DMS114 treated with DMSO at 0.1 percent for 48 hours (cell line): ENCODE data around the gene FLRT1.

ENCODE experiments used
- DNase-seq: peaks from one replicate; lab custom pipeline; 2025; ENCODE audit not compliant: unreplicated experiment; lab: John Stamatoyannopoulos, UW

Gene FLRT1

DNA sequence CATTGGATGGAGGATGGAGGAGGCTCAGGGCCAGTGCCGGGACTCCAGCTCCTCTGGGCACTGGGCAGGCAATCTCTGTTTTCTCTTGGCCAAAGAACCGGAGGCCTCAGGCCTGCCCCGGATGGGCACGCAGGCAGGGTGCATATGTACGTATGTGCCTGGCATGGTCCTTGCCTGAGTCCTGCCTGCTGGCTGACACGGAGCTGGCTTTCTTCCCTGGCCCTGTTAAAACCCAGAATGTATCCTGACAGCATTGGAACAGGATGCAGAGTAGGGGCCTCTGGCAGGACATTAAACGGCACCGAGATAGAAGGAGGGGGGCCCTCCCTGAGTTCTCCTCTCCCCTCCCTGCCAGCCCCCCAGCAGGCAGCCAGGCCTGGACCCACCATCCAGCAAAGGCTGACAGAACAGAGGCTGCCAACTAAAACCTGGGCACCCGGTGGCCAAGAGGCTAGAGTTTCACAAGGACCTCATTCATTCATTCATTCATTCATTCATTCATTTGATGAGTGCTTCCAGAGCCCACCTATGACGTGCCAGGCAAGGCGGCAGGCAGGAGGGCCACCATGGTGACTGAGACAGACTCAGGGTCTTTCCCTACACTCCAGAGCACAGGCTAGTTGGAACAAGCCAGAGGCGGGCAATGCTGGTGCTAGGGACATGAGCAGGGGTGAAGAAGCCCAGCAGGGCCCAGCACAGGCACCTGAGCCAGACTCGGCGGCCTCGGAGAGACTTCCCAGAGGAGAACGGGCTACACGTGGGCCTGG is 28.8 kb downstream of the FLRT1 start:
- no peak for DNase-seq

DNA sequence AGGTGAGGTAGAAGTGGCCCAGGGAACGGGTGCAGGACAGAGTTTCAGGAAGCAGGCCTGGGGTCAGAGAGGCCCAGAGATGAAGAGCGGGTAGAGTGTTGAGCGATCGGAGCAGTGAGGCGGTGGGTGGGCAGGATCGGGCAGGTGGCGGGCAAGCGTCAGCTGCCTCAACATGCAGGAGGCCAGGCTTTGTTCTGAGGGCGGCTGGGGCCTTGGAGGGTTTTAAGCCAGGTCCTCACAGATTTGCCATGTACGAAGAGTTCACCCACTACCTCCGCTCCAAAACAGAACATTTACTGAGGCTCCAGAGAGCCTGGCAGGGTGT is 29.4 kb downstream of the FLRT1 start:
- DNase-seq: no peak

DNA sequence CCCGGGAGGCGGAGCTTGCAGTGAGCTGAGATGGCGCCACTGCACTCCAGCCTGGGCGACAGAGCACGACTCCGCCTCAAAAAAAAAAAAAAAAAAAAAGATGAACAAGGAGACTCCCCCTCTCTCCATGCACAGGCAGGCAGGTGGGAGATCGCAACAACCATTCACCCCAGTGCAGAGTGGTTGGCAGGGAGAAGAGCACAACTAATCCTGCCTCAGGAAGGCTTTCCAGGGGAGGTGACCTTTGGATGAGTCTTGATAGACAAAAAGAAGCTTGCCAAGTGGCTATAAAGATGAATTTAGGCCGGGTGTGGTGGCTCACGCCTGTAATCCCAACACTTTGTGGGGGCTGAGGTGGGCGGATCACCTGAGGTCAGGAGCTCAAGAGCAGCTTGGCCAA is 30.0 kb downstream of the FLRT1 start:
- DNase-seq: no peak

DNA sequence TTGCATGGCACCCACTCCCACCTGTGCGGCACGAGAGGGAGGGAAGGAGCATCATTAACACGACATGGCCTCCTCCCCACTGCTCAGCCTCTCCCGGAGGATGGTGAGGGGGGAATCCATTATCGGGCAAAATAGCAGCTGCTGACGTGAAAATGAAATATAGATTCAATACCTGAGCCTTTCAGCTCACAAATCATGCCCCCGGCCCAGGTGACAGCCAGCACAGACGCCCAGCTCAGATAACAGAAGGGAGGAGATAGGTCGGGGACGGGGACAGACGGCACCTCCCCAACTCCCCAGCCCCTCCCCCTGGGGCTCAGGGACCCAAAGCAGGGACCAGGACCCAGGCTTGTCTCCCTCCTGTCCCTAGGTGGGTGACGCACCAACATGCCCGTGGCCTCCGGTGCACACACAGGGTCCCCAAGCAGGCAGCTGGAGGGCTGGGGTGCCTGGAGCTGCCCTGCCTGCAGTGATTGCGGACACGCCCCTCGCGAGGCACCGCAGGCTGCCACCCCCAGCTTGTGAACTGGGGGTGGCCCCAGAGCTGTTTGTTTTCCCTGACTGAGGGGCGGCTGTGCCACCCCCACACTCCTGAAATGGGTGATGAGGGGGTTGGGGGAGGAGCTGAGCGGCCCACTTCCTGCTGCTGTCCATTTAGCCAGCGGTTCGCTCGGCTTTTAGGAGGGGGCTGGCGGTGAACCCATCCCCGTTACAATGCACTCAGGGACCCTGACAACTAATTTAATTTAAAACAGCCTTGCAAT is 31.7 kb downstream of the FLRT1 start:
- no peak for DNase-seq

DNA sequence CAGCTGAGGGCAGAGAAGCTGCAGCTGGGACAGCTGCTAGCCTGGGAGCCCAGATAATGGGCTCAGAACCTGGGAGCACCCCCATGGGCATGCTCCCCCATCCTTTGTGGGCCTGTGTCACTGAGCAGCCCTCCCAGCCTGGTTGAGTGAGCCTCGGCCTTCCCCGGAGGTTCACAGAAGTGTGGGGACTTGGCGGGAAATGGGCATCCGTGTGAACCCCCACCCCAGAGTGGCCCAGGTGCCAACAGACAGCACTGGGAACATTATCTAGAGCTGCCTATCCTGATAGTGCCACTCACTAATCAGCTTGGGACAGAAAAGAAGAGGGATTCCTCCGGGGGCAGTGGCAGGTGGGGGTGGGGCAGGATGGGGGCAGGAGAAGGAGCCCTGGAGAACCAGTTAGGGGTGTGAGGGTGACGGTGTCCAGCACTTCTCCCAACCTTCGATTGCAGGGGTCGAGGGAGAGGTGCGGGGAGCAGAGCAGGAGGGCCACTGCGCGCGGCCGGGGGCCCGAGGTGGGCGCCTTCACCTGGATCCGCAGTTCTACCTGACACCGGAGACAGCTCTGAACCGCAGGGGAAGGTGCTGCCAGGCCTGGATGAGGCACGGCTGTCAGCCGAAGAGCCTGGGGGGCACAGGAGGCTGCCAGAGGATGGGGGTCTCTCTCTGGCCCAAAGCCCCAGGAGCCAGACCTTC is 33.1 kb downstream of the FLRT1 start:
- DNase-seq: no peak

DNA sequence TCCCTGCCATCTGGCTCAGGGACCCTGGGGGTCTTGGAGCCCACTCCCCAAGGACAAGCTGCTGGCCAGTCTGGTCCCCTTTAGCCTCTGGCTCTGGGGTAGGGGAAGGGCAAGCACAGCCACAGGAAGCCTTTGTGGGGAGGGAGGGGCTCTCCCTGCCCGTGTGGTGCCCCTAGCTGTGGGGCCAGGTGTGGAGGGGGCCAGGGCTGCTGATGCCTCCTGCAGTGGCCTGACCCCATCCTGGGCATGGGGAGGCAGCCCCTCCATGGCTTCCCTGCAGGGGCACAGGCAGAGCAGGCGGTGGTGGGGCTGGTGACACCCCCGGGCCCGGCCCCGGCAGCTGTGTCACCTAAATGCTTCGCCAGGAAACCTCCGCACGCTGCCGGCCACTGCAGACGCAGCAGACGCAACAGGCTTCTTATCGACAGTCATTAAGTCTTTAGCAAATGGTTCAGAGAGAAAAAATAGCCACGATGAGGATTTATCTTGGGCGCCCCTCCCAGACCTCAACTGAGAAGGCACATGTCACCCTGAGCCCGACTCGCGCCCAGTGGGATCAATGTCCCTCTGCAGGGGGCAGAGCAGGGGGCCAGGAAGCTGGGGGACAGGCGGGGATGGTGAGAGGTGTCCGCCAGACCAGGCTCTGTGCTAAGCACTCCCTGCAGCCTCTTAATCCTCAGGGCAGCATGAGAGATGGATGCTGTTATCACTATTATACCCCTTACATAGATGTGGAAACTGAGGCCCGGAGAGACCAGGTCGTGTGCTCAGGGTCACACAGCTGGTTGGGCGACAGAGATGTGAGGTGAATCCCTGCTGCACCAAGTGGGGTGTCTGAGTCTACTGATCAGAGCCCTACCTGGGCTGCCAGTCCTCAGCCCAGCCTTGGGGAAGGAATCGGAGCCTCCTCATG is 33.9 kb downstream of the FLRT1 start:
- no peak for DNase-seq

DNA sequence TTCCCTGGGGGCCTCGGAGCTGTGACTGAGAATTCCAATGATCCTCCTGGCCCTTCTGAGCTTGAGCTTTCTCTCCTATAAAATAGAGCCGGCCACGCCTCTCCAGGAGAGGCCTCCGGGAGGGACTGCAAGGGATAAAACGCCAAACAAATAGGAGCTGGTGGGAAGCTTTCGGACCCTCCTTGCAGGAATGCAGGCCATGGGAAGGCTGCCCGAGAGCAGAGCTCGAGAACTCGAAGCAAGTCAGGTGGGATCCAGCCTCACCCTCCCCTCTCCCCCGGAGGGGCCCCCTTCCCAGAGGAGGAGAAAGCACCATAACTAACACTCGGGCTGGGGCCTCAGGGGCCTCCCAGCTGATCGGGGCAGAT is 34.6 kb downstream of the FLRT1 start:
- DNase-seq: no peak

DNA sequence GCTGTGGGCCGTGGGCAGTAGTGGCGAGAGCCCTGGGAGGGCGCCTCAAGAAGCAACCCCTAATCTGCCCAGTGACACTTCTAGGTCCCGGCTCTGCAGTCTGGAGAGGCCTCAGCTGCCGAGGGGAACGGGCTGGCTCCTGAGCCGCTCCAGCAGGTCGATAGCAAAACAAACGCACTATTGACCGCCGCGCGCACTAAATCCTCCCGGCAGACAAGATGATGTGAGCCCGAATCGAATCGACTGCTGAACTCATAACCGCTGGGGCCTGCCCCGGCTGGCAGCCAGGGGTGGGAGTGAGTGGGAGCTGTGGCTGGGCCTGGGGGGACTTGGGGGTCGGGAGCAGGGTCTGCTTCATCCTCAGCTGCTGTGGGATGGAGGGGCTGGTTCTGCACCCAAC is 36.1 kb downstream of the FLRT1 start:
- DNase-seq: no peak

DNA sequence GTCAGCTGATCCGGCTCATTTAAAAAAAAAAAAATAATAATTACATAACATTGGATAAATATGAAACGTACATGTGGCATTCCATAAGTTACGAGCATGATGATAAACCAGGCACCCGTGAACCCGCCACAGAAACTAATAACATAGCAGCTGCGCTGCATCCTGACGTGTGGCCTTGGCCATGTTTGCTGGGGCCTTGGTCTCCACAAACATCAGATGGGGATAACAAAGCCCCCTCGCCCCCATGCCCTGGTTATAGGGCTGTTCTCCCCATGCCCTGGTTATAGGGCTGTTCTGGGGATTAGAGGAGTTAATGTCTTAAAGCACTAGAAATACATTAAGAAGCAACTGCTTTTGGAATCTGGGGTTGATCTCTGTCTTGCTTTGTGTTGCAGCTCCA is 36.7 kb downstream of the FLRT1 start:
- DNase-seq: no peak

DNA sequence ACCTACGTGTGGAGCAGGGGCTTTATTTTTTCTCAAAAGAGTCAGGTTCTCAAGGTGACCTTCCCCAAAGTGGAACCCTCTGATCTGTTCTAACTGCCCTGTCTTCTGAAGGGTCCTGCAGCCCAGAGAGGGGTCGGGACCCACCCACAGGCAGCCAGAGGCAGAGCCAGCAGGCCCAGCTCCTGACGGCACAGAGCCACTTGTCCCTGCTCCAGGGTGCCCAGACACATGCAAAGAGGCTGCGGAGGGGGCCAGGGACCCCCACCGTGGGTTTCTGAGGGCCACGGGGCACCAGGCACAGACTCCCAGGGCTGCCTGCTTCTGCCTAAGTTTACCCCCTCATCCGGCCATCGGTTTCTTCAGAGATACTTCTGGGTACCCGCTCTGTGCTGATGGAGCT is 37.1 kb downstream of the FLRT1 start:
- DNase-seq: no peak

DNA sequence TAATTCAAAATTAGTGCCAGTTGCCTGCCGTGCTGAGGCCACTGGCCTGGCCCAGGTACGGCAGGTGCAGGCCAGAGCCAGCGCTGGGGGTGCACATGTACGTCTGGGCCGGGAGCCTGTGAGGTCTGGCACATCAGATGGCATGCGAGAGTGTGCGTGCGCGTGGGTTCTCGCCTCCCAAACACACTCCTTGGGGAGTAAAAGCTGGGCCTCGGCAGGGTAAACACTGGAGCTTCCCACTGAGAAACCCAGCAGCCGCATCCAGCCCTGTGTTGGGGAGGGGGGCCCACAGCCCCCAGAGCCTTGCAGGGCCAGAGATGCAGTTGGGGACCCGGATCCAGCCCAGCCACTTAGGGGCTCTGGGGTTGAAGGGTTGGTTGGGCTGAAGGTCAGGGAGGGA is 37.8 kb downstream of the FLRT1 start:
- no peak for DNase-seq

DNA sequence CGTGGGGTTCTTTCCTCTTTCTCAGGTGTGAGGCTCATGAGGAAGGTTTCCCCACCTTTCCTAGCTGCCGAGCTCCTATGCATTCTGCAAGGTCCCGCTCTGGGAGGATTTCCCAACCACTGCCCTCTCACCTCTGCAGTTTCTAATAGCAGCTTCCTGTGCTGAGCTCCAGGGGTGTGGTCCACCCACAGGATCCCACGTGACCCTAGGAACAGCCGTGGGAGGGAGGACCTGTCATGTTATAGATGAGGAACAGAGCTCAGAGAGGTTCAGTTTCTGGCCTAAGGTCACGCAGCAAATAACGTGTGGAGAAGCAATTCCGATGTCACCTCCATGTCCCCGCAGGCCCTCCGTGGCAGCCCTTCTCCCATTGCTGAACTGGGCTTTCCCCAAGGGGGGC is 38.5 kb downstream of the FLRT1 start:
- no peak for DNase-seq

DNA sequence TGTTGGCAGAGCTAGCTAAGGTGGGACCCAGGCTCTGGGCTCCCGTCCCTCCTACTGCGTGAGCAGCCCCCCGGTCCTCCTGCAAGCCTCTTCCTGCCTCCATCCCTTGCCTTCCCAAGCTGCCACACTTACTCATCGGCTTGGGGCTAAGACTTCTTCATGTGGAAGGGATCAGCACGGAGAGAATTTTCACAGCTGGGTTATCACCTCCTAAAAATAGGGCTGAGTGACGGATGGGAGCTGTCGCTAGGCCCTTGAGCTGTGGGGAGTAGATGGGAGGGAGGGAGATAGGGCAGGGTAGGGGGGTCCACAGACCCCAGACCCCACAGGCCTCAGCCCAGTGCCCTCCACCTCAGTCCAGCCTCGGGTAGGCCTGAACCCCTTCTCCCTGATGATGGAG is 41.0 kb downstream of the FLRT1 start:
- DNase-seq: no peak

DNA sequence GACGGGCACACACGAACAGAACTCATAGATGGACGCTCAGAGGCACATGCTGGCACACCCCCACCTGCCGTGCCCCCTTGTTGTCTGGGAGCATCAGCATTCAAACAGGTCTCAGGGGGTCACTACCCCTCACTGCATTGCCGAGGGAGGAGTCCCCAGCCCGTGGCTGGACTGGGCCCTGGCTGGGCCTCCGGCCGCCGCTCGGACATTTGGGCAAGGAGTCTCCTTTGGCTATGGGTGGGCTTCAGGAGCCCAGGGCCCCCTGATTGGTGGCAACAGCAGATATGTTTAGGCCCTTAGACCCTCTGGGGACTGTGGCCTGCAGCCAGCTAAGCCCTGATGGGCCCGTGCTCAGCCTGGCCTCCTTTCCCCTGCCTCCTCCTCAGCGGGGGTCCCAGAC is 41.9 kb downstream of the FLRT1 start:
- no peak for DNase-seq

DNA sequence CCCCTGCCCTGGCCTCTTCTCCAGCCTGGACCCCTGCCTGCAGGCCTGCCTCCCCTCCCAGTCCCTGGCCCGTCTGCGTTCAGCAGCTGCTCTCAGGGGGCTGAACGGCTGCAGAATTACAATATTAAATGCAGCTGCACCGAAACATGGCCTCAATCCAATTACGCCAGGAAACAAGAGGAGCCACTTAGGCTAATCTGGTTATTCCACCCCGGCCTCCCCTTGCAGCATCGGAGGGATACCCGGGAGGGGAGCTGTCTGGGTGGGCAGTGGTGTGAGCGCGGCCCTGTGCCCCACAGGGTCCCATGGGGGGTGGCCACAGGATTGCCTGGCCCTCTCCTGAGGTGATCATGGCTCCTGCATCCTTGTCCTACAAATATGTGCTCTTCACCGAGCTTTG is 42.6 kb downstream of the FLRT1 start:
- no peak for DNase-seq

DNA sequence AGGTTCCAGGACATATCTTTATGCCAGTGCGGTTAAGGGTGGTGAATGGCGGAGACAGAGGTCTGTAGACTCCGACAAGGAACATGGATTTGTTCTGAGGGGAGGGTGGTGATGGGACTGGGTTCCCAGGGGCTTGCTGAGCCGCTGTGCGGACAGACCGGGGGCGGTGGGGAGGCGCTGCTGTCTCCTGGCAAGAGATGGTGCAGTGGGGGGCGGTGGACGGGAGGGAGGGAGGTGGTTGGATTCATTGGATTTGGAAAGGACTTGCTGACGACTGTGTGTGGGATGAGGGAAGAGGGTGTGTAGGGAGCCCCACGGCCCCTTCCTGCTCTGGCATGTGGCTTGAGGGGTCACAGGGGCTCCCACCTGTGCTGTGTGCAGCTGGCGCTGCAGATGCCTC is 43.2 kb downstream of the FLRT1 start:
- no peak for DNase-seq

DNA sequence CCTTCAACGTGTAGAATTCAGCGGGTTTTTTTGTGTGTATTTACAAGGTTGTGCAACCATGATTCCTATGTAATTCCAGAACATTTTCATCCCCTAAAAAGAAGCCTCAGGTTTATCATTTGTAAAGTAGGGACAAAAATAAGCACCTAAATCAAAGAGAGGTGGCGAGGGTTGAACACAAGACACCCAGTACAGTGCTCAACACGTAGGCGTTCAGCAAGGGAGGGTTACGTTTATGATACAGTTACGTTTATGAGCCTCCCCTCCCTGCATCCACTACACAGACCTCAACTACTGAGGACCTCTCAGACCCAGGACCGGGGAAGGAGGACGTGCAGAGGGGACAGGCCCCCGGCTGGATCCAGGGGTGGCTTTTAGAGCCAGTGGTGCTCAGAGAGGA is 44.7 kb downstream of the FLRT1 start:
- DNase-seq: no peak

DNA sequence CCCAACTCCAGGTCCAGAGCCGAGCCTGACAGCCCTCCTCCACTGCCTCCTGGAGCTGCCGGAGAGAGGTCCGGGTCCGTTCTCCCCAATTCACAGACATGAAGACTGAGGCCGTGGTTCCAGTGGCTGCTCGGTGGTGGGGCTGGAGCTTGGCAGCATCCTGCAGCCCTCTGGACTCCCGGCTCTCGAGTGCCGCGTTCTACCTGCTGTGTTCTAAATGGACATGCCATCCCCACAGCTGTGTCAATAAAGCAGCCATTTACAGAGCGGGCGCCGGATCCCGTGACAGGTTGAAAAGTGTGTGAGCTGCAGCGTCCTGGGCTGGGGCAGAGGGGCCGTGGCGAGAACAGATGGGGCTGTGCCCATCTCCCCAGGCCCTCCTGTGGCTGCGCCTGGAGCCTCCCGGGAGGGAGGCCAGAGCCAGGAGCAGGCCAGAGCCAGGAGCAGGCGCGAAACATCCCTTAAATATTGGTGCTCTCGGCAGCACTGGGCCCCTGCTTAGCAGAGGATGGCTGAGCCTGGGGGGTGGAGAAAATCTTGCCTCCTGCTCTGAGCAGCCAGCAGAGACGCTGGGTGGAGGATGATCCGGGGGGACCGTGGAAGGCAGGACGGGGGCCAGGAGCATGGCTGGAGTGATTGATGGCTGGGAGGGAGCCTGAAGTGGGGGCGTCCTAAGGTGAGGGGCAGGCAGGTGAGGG is 46.2 kb downstream of the FLRT1 start:
- DNase-seq: no peak

DNA sequence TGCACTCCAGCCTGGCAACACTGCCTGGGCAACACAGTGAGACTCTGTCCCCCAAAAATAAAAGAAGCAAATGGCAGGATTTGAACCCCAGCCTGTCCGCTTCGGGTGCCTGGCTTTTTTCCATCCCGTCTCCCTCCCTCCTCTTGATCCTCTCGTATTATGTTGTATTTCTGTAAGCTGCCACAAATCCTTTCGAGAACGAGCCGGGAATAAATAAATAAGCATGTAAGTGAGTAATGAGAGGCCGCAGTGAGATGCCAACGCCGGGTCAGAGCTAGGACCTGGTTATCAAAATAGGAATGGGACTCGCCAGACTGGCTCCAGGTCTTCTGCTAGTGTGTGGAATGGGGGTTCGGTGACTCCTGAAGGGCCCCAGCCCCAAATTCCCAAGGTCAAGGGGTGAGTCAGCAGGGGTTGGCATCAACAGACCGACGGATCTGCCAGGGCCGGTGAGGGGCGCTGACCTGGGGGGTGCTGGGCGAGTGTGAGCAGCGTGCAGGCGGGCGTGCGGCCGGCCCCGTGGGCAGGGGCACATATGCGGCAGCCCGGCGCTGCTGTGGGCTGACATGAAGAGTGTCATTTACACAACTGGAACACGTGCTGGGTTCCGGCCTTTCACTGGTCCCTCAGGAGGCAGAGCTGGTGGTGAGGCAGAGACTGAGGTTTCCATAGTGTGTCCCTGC is 47.8 kb downstream of the FLRT1 start:
- no peak for DNase-seq
